Fibroblast of skin of right quadriceps (primary cell): ENCODE data around the gene MRPS25.

Source experiments
- DNase-seq: peaks from one replicate; pipeline ENCODE4 v3.0.0-alpha.2; 2013

Gene MRPS25

DNA sequence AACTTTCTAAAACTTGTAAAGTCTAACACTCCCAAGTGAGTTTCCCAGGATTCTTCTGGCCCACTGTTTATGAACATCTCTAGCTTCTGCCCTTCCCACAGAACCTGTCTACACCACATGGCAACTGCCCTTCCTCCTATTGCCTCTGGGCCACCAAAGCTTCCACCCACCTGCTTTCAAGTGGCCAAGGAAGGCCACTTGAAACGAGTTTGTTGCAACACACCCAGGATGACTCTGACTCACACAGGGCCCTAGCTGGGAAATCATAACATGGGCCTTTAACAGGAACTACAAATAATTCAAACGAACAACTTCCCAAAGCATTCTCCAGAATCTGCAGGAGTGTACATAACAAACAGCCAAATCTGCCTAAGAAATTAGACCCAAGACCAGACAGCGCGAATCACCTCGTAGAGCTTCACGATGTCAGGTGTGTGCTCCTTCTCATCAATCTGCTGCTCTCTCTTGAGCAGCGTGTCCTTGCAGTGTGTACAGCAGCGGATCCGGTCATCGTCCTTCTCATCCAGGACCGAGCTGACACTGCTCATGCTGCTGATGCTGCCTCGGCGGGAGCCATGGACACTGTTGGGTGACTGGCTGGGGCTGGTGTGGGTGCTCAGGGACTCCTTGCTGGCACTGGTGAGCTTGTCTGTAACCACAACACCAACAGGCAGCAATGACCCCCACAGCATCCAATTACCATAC lies 17.0 kb upstream of the MRPS25 start:
- DNase-seq: no peak

DNA sequence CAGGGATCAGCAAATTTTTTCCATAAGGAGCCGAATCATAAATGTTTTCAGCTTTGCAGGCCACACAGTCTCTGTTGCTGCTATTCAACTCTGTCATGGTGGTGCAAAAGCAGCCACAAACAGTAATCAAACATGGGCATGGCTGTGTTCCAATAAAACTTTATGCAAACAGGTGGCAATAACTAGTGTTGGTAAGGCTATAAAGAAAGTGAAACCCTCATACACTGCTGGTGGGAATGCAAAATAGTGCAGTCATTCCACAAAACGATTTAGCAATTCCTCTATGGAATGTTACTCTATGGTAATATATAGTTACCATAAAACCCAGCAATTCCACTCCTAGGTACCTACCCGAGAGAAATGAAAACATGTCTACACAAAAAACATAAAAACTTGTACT lies 14.0 kb upstream of the MRPS25 start:
- DNase-seq: no peak

DNA sequence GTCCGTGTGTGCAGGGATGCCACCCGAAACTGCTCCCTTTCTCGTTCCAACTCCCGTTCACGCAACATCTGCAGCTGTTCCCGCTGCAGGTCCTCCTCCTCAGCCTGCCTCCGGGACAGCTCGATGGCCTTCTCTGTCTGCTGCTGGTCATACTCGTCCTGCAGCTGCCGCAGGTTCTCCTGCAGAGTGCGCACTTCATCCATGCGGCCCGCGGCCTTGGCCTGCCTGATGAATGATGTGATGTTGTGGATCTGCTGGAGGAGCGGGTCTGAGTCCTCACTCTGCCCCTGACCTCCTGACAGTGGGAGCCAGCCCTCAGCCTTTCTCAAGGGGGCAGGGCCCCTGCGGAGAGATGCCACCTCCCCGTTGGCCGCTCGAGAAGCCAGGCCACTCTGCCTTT lies 9.4 kb upstream of the MRPS25 start:
- no peak for DNase-seq

DNA sequence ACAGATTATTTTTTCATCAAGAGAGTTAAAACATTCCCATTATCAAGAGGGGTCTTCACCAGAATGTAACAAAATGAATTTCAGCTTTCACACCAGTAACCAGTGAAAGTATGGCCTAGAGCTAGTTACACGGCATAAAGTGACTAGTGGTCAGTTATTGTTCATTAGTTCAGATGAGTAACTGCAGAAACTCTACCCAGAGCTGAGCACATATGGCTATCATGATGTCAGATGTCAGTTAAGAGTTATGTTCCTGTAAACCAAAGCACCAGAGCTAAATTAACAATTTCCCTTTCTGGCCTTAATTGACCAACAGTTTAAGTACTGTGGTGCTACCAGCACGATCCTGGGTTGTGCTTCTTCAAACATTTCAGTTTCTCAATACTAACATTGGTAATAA lies 6.6 kb upstream of the MRPS25 start:
- no peak for DNase-seq

DNA sequence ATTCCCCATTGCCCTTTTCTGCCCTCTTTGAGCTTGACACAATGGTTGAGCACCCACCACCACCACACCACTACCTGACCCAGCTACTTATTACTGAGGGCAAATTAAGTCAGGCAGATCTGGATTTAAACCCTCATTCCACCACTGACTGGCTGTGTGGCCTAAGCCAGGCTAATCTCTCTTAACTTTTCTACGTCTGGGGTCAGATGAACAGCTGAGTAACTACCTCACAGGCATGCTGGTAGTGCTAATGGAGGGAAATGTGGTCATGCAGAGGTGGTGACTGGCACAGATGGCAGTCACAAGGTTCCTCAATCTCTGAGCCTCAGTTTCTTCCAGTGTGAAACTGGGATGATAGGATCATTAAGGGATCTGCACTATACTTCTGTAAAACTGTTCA lies 4.3 kb upstream of the MRPS25 start:
- no peak for DNase-seq

DNA sequence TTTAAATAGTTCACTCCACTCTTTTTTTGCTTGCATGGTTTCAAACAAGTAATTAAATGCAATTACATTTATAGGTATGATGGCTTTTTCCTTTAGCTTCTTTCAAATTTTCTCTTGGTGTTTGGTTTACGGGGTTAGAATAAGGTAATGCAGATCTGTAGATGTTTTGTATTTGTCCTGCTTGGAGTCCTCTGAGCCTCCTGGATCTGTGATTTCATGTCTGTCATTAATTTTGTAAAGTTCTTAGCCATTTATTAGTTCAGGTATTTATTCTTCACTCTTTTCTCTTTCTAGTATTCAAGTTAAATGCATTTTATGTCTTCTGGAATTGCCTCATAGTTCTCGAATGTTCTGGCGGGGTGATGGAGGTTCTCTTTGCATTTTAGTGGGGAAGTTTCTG lies 1.4 kb upstream of the MRPS25 start:
- no peak for DNase-seq

DNA sequence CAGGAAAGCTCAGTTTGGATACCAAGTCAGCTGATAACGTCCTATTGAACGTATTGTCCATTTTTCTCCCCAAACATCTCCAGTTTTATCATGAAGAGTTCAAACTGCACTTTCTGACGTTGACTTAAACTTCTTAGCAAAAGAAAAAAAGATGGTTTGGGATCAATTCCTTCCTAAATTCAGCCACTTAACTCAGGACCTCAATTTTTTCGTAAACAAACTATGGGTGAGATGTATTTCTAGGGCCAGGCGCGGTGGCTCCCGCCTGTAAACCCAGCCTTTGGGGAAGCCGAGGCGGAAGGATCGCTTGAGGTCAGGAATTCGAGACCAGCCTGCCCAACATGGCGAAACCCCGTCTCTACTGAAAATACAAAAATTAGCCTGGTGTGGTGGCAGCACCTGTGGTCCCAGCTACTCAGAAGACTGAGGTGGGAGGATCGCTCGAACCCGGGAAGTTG lies 464 bp upstream of the MRPS25 start:
- no peak for DNase-seq

DNA sequence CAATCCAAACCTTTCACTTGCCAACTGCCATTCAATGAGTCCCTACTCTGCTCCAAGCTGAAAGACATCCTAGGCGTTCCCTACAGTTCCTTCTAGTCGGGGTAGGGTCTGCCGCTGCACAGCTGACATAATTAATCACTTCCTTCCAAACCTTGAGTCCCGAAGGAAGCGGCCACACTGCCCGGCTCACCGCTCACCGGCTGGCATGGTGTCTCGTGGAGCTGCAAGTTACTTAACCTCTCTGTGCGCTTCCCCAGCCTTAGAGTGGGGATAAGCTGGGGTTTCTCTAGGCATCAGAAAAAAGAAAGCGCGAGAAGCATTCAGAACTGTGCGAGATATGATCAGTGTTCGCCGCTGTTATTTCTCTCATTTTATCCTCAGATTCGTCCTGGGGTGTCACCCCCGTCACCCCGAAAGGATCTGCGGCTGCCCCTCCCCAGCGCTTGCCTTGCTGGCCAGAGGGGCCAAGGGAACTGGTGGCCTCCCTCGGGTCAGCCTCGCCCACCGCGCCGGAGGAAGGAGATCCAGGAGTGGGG lies 748 bp downstream of the MRPS25 start:
- DNase-seq: peak; percentile 7

DNA sequence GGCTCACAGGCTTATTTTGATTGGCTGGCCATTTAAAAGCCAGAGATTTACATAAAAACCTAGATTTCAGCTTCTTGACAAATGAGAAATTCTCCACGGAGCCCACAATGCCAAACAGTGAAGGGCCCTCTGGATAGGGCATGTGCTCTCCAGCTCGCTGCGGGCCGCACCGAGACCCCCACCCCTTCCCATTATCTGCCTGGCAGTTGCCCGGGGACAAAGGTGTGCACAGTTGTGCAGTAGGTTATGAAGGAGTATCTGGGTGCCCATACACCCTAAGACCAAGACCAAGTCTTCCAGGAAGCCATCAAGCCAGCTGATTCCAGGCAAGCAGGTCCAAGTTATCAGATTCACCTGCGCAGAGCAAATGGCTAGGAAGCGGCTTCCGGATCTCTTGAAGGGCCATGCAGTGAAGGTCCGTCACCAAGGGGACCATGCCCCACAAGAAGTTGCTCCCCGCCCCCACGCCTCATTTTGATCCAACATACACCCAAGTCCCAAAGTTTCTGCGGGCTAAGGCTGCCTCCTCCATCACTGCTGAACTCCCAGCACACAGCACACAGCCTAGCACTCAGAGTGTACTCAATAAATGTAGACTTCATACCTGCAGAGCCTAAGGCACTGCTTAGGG lies 1.3 kb downstream of the MRPS25 start:
- DNase-seq: no peak

DNA sequence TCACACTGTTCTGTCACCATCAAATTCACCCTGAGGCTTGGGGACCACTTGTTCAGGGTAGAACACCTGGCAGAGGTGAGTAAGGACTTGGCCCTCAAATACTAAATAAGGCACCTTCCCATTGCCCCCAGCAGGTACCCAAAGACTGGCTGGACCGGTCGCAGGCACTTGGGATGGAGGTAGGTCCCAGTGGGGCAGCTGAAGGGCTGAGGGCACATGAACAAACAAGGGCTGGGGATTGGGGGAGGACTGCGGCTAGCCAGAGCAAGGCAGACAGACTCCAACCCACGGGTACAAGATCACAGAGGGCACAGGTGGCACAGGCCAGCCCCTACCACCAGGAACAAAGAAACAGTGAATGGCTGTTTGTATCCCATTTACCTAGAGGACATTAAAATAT lies 1.9 kb downstream of the MRPS25 start:
- DNase-seq: no peak

DNA sequence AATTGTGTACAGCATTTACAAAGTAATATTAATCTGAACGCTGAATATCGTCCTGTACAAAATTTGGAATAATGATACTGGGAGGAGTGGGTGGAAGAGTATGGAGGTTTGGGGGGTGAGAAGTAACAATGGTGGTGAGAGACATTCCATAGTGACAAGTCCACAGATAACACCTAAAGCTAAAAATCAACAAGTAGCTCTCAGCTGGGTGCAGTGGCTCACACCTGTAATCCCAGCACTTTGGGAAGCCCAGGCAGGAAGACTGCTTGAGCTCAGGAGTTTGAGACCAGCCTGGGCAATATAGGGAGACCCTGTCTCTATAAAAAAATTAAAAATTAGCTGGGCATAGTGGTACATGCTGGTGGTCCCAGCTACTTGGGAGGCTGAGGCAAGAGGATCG lies 5.1 kb downstream of the MRPS25 start:
- DNase-seq: no peak

DNA sequence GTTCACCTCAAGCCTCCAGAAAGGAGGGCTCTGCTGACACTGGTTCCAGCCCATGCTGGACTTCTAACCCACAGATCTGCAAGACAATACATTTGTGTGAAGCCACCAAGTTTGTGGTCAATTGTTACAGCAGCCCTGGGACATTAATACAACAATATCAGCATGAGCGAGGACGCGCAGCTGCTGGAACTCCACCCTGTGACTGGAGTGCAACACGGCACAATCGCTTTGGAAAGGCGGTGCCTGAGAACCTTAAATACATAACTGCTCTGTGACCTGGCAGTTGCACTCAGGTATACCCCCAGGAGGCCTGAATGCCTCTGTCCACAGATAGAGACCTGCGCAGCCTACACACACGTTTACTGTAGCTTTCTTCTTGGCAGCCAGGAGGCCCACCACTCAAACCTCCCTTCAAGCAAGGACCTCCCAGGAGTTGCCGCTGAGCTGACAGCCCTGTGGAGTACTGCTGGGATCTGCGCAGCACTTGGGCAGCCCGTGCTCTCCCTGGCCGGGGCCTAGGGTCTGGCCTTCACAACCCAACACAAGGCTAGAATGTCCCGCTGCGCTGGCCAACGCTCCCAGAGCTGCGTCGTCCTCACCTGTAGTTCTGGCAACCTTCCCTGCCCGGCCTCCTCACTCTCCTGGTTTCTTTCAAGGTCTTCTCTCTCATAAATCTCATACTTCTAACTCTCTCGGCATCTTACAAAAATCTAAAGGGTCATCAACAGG lies 8.3 kb downstream of the MRPS25 start:
- DNase-seq: no peak

DNA sequence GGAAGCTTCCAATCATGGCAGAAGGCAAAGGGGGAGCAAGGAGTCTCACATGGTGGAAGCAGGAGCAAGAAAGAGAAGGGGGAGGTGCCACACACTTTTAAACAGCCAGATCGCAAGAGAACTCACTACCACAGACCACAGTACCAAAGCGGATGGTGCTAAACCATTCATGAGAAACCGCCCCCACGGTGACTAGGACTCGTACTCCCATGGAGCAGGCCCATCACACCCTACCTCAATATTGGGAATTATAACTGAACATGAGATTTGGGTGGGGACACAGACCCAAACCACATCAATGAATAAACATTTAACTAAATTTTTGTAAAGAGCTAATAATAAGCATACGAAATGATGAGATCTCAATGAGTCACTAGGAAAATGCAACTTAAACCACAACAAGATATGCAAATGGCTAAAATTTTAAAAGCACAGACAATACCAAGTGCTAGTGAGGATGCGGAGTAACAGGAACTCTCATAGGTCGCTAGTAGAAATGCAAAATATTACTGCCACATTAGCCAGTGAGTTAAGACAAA lies 10.0 kb downstream of the MRPS25 start:
- DNase-seq: peak; percentile 17

DNA sequence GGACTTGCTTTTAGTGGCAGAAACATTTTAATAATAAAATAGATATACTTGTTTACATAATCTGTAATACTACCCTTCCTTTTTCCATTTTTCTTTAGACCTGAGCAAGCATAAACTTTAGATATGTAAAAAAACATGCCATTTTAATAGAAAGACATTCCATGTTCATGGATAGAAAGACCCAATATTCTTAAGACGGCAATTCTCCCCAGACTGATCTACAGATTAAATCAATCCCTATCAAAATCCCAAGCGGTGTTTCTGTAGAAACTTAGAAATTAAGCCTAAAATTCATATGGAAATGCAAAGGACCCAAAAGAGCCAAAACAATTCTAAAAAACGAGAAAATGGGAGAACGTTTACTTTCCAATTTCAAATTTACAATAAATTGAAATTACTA lies 11.6 kb downstream of the MRPS25 start:
- DNase-seq: no peak

DNA sequence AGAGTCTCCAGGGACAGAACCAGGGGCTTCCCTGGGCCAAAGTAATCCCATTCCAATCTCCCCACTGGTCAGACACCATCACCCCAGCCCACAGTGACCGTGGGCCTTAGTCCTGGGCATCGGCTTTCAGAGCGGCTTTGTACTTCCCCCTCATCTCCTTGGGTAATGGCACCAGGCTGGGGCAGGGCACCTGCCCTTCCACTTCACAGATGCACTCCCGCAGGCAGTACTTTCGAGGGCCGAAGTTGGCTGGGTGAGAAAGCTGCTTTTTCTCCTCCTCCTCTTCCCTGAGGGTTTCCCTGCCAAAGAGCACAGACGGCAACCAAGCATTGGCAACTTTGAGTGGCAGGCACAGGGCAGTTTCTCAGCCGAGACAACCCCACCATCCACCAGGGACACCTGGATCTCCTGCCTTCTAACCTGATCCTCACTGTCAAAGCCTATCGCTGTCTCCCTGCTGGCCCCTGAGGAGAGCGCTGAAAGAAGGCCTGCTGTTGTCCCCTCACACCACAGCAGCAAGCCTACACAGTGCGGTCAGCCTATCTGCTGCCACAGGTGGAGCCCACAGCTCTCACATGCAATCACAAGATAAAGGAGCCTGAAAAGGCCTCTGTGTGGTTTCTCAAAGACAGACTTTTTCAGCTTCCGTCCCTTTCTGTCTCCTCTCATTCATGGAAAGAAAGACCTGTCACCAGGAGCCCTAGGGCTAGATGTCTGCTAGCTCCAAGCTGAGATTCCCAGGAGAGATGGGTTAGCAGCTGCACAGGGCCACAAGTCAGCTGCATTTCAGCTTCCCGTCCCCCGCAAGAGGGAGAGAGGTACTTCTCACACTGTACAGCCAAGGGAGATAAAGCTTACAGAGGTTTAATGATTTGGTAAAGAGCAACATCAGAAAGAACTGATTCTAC lies 12.5 kb downstream of the MRPS25 start:
- DNase-seq: no peak

DNA sequence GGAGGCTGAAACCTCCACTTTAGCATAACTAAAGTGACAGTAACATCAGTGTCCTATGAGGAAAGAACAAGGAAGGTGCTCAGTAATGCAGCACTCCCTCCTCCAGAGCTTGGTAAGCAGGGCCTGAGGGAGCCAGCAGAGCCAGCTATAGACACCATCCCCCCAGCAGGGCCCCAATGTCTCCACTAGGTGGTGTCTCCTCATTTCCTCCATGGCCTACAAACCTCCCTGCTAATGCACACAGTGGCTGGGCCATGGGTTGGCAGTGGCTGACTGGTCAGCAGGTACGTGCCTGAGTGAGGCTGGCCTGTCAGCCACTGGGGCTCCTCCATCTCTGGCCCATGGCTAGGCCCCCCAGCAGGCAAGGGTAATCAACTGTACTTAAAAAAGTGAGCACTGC lies 13.6 kb downstream of the MRPS25 start:
- DNase-seq: peak; percentile 22

DNA sequence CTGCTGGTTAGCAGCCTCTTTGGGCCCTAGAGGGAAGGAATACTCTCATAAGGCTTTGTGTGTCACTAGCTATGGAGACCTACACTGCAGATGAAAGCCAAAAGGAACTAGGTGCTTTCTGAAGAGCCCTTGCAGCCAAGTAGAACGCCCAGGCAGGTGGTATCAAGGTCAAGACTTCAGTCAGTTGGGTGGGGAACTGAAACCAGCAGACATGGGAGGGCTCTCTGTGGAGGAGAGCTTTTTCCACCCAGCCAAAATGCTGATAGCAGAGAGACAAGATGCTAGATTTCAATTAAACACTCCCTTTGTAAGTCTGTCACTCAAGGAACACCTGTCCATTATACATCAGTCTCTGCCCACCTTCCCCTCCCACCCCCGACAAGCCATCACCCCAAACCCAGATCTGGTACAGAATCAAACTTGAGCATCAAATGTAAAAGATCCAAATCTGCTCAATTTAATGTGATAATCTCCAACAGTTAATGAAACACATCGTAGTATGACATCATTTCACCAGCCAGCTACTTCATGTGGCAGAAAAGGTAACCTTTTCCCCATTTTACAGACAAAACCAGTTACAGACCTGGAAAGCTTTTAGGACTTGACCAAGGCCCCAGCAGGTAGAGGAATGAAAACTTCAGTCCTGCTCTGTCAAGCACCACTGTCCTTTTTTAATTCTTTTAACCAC lies 14.6 kb downstream of the MRPS25 start:
- no peak for DNase-seq

DNA sequence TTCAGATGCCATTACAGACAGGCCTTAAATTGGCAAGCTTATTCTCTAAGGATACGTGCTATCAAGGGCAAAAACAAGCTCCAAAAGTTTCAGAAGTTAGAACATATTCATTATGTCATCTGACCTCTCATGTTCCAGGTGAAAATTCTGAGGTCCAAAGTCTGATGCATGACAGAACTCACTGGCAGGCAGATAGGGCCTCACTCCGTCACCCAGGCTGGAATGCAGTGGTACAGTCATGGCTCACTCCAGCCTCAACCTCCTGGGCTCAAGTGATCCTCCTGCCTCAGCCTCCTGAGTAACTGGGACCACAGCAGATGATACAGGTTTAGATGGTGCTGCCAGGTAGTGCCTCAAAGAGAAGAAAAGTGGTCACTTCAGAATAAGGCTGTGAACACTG lies 15.5 kb downstream of the MRPS25 start:
- no peak for DNase-seq

DNA sequence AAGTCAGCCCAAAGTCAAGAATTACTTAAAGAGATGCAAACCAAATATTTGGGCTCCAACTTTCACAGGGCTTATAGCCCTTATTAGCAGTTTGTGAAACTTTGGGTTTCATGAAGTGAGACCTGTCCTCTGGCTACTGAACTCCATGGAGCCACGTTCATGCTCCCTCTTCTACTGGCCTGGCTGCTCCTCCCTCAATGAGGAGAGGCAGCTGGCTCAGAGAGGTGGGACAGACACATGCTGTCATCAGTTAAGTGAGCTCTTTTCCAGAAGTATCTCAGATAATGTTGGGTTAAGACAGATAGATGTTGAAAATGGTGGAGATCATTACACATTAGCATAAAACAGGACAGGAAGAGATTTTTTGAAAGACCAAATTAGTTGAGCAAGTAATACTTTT lies 19.4 kb downstream of the MRPS25 start:
- no peak for DNase-seq

DNA sequence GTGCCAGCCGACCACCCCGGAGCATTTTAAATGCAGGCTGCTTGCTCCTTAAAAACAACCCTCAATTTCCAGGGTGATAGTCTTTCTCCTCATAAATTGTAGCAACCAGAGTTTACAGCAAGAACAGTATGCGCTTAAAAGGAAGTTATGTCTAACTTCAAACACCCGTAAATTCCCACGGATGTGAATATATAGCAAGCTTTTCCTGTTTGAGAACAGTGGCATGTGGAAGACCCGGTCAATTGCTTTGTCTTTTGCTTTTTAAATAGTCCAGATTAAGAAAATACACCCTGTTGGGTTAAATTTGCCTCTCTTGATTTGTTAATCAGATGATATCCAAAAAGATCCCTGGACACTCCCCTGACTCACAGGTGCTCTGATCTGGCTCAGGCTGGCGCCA lies 20.8 kb downstream of the MRPS25 start:
- DNase-seq: no peak

DNA sequence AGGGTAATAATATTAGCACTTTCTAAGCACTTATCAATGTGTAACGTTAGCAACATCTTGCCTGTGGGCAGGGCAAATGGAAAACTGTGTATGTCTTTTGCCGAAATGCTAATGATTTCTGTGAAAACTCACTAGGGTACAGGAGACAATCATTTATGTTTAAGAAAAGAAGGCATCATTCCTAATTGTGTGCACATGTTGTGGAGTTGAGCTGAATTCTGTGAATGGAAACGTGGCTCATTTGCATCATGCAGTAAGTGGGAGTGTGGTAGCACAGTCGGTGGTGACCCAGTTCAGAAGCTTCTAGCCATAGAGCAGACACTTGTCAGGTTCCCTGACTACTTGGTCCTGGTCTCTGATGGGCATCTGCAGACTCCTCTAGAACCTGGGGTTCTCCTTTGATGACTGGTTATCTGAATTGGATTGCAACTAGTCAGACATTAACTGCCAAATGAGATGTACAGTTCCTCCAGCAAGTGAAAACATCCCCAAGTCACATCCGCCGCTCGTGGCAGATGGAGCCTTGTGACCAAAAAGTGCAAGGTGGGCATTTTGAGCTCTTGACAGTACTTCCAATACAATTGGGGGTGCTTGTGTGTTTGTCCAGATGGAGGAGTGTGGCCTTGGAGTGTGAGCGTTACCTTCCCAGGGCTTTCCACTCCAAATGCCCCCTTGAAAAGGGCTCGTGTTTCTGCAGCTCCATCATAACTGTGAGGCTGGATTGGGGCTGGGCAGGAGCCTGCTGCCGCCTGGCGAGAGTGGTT lies 21.5 kb downstream of the MRPS25 start:
- peak; percentile 13 for DNase-seq
